Measurements from ENCODE around the gene KPNA3.
"Not testable (repeated sequence)": the region's sequence is repeated elsewhere in the genome, so short reads cannot be mapped to it uniquely, and the experiment has no call there.

The KPNA3 gene

GRCh38 chr13:49807681-49808080, 15.2 kb upstream of the KPNA3 start:
- no peak for DNase-seq (ENCODE audit: low read depth)

GRCh38 chr13:49806126-49806536, 13.6 kb upstream of the KPNA3 start:
- DNase-seq (ENCODE audit: low read depth): no peak

- not testable (repeated sequence) for DNase-seq (ENCODE audit: low read depth)
These were observed 10.6 kb upstream of the KPNA3 start for GRCh38 chr13:49803047-49803446.

GRCh38 chr13:49802426-49802825, 9.9 kb upstream of the KPNA3 start:
- no peak for DNase-seq (ENCODE audit: low read depth)

- DNase-seq (ENCODE audit: low read depth): peak; percentile 53
These were observed 552 bp downstream of the KPNA3 start for GRCh38 chr13:49791711-49792549.

GRCh38 chr13:49791315-49791710, 1.2 kb downstream of the KPNA3 start:
- DNase-seq (ENCODE audit: low read depth): peak; percentile 25

- no peak for DNase-seq (ENCODE audit: low read depth)
These were observed 2.5 kb downstream of the KPNA3 start for GRCh38 chr13:49789968-49790367.

GRCh38 chr13:49786401-49787008, 6.0 kb downstream of the KPNA3 start:
- no peak for DNase-seq (ENCODE audit: low read depth)

- peak; percentile 5 for DNase-seq (ENCODE audit: low read depth)
These were observed 7.5 kb downstream of the KPNA3 start for GRCh38 chr13:49784886-49785570.

GRCh38 chr13:49783865-49784264, 8.6 kb downstream of the KPNA3 start:
- no peak for DNase-seq (ENCODE audit: low read depth)

GRCh38 chr13:49782784-49783183, 9.7 kb downstream of the KPNA3 start:
- DNase-seq (ENCODE audit: low read depth): no peak

GRCh38 chr13:49781806-49782205, 10.7 kb downstream of the KPNA3 start:
- DNase-seq (ENCODE audit: low read depth): no peak

GRCh38 chr13:49779721-49780120, 12.8 kb downstream of the KPNA3 start:
- no peak for DNase-seq (ENCODE audit: low read depth)

GRCh38 chr13:49777746-49778614, 14.5 kb downstream of the KPNA3 start:
- DNase-seq (ENCODE audit: low read depth): no peak

GRCh38 chr13:49776871-49777270, 15.6 kb downstream of the KPNA3 start:
- DNase-seq (ENCODE audit: low read depth): peak; percentile 56

- DNase-seq (ENCODE audit: low read depth): no peak
These were observed 18.0 kb downstream of the KPNA3 start for GRCh38 chr13:49774376-49775005.

- no peak for DNase-seq (ENCODE audit: low read depth)
These were observed 19.7 kb downstream of the KPNA3 start for GRCh38 chr13:49772828-49773227.

- not testable (repeated sequence) for DNase-seq (ENCODE audit: low read depth)
These were observed 30.7 kb downstream of the KPNA3 start for GRCh38 chr13:49761811-49762210.

- DNase-seq (ENCODE audit: low read depth): no peak
These were observed 31.9 kb downstream of the KPNA3 start for GRCh38 chr13:49760558-49760957.

- peak; percentile 35 for DNase-seq (ENCODE audit: low read depth)
These were observed 33.0 kb downstream of the KPNA3 start for GRCh38 chr13:49759503-49759902.

- DNase-seq (ENCODE audit: low read depth): no peak
These were observed 36.2 kb downstream of the KPNA3 start for GRCh38 chr13:49756263-49756662.

GRCh38 chr13:49754146-49754545, 38.3 kb downstream of the KPNA3 start:
- DNase-seq (ENCODE audit: low read depth): no peak

Data from EH (cell line).